Head of caudate nucleus (tissue), 42 donors: ENCODE results near the gene EIF2S3B.
"Not testable (repeated sequence)": the region's sequence is repeated elsewhere in the genome, so short reads cannot be mapped to it uniquely, and the experiment has no call there.

Experiments used
- DNase-seq, 42 donors: peaks; one replicate each; pipeline versions ENCODE4 v3.0.0 to v3.0.0-alpha.2; 2020 to 2021; ENCODE audit warnings: mixed read lengths in 7 of 42
- intact Hi-C: fragments of 100-400 bp; cut with DNase I; formaldehyde crosslinking; loops from one replicate; pipeline ENCODE4 v1.15.0; 2022

Gene EIF2S3B

DNA sequence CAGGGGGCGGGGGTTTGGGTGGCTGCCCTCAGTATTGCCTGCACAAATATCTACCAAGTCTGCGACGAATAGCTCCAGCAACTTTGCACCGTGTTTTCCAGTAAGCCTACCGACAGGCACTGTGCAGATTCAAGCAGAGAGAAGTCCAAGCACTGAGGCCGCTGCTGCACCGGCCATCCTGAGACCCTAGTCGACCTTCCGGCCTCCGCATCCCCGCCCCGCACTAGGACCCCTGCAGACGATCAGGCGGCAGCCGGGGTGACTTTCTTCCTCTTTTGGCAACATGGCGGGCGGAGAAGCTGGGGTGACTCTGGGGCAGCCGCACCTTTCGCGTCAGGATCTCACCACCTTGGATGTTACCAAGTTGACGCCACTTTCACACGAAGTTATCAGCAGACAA, at the start of gene EIF2S3B:
TSS of gene EIF2S3B (plus strand) at position 271 of the 400 bp plus-strand sequence. CDS start at position 284, 13 bp downstream.
- intact Hi-C loops, result no loop called here

DNA sequence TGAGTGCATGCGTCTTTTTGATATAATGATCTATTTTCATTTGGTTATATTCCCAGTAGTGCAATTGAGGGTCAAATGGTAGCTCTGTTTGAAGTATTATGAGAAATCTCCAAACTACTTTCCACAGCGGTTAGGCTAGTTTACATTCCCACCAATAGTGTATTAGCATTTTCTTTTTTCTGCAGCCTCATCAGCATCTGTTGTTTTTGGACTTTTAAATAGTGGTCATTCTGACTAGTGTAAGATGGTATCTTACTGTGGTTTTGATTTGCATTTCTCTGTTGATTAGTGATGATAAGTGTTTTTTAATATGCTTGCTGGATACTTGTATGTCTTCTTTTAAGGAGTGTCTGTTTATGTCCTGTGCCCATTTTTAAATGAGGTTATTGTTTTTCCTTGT, 48.8 kb upstream of the EIF2S3B start:
- intact Hi-C loops, result no loop called here
- DNase-seq, result no peak

More for the DNA sequence above, at the start of gene EIF2S3B:
- no peak for DNase-seq

DNA sequence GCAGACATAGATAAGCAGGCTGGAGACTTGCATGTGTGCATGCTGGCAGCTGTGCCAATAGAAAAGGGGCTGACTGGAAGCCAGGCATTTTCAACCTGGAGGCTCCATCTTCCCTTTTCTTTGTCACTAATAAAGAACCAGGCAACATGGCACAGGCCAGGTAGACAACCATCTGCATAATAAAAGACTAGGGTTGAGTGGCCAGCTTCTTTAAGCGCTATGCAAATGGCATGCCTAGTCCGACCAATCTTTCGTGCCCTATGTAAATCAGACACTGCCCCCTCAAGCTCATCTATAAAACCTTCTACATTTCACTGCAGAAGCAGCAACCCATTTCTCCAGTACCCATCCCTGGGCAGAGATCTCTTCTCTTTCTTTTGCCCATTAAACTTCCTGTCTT, 47.9 kb upstream of the EIF2S3B start:
- no peak for DNase-seq
- intact Hi-C loops, result no loop called here

DNA sequence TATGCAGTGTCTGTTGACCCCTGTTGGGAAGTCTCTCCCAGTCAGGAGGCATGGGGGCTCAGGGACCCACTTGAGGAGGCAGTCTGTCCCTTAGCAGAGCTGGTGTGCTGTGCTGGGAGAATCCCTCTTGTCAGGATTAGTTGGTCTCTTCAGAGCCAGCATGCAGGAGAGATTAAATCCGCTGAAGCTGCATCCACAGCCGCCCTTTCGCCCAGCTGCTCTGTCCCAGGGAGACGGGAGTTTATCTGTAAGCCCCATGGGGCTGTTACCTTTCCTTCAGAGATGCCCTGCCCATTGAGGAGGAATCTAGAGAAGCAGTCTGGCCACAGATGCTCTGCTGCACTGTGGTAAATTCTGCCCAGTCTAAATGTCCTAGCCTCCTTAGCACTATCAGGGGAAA, 39.4 kb upstream of the EIF2S3B start:
- no peak for DNase-seq
- intact Hi-C loops, result no loop called here

DNA sequence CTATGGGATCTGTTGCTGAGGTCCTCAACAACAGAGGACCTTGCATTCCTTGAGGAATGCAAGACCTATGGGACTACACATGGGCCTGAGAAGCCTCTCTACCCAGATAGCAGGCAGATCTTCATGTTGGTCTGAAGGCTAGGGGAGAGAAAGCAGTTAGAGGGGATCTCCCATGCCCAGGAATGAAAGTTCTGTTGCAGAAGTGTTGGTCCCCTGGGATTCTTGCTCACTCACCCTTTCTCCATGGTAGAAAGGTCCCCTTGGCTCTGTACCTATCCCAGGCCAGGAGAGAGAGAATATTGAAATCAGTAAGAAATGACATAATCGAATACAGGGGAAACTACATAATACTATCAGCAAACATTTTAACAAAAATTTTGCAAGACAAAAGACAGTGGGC, 36.0 kb upstream of the EIF2S3B start:
- DNase-seq, result no peak
- intact Hi-C loops, result no loop called here

DNA sequence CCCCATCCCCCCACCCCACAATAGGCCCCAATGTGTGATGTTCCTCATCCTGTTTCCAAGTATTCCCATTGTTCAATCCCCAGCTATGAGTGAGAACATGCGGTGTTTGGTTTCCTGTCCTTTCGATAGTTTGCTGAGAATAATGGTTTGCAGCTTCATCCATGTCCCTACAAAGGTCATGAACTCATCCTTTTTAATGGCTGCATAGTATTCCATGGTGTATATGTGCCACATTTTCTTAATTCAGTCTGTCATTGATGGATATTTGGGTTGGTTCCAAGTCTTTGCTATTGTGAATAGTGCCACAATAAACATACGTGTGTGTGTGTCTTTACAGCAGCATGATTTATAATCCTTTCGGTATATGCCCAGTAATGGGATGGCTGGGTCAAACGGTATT, 32.9 kb upstream of the EIF2S3B start:
- intact Hi-C loops, DNase-seq: not testable (repeated sequence)

DNA sequence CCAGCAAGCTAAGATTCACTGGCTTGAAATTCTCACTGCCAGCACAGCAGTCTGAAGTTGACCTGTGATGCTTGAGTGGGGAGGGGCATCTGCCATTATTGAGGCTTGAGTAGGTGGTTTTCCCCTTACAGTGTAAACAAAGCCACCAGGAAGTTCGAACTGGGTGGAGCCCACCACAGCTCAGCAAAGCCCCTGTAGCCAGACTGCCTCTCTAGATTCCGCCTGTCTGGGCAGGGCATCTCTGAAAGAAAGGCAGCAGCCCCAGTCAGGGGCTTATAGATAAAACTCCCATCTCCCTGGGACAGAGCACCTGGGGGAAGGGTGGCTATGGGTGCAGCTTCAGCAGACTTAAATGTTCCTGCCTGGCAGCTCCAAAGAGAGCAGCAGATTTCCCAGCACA, 23.8 kb upstream of the EIF2S3B start:
- intact Hi-C loops, DNase-seq: not testable (repeated sequence)

DNA sequence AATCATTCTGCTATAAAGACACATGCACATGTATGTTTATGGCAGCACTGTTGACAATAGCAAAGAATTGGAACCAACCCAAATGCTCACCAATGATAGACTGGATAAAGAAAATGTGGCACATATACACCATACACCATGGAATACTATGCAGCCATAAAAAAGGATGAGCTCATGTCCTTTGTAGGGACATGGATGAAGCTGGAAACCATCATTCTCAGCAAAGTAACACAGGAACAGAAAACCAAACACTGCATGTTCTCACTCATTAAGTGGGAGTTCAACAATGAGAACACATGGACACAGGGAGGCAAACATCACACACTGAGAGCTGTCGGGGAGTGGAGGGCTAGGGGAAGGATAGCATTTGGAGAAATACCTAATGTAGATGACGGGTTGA, 18.4 kb upstream of the EIF2S3B start:
- intact Hi-C loops, DNase-seq: not testable (repeated sequence)

DNA sequence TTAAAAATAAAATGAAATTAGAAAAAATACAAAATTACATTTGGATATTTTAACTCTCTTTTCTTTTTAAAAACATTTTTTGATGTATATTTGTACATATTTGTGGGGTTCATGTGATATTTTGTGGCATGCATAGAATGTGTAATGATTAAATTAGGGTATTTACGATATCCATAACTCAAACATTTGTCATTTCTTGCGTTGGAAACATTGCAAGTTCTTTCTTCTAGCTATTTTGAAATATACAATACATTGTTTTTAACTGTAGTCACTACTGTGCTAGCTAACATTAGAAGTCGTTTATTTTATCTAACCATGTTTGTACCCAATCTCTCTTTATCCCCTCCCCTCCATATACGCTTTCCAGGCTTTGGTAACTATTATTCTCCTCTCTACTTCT, 13.9 kb upstream of the EIF2S3B start:
- DNase-seq, result no peak
- intact Hi-C loops, result no loop called here

DNA sequence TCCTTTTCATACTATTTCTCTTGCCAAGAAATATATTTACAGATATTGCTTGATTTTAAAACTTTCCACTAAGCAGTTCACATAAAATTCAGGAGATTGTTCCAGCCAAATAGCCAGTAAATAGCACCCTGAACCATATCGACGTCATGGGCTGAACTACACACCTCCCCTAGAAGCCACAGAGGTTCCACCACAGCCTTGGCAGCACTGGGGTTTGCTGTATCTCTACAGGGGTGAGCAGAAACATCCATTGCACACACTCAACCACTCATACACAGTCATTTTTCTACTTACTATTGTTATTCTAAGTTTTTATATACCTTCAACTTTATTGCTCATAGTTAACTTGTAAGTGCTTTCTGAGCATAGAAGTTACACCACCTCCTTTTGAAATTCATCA, 8.1 kb upstream of the EIF2S3B start:
- intact Hi-C loops, result no loop called here
- DNase-seq, result no peak

DNA sequence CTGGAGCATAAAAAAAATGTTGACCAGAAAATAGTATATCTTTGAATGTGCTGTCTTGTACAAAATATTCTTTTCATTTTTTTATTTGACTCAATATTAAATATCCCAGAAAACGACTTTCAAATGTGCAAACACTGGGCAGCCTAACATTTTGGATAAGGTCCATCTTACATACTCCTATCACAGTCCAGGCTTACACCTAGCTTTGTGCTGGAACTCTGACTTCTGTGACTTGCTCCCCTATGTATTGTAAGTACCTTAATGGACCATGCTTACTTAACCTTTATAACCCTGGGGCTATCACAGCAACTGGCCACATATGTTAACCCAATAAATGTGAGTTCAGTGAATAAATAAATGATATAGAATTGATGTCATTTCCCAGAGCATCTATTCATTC, 7.6 kb upstream of the EIF2S3B start:
- DNase-seq, result no peak
- intact Hi-C loops, result no loop called here

DNA sequence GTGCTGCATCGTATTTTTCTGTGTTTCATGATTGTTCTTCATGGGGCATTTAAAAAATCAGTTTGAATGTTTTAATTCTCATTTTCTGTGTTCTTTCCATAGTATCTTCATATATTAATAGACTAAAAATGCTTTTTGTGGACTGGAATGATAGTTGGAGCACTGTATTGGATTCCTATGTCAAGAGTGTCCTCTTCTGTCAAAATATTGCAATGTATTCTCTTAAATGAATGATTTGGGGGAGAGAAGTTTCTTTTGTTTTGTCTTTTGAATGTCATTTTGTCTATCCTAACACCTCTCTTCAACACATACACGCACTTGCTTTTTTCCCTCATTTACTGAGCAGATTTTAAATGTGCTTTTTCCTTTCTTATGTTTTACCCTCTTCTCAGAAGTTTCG, 4.7 kb upstream of the EIF2S3B start:
- intact Hi-C loops, result no loop called here
- no peak for DNase-seq

DNA sequence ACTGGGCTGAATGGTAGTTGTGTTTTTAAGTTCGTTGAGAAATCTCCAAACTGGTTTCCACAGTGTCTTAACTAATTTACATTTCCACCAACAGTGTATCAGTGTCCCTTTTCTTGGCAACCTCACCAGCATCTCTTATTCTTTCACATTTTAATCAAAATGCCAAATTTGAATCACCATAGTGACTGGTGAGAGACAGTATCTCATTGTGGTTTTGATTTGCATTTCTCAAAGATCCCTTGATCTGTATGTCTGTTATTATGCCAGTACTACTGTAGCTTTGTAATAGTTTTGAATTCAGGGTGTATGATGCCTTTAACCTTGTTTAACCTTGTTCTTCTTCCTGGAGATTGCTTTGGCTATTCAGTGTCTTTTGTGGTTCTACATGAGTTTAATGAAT, 2.2 kb upstream of the EIF2S3B start:
- intact Hi-C loops, result no loop called here
- peak in 1 of 42 donors; percentile 10 for DNase-seq

DNA sequence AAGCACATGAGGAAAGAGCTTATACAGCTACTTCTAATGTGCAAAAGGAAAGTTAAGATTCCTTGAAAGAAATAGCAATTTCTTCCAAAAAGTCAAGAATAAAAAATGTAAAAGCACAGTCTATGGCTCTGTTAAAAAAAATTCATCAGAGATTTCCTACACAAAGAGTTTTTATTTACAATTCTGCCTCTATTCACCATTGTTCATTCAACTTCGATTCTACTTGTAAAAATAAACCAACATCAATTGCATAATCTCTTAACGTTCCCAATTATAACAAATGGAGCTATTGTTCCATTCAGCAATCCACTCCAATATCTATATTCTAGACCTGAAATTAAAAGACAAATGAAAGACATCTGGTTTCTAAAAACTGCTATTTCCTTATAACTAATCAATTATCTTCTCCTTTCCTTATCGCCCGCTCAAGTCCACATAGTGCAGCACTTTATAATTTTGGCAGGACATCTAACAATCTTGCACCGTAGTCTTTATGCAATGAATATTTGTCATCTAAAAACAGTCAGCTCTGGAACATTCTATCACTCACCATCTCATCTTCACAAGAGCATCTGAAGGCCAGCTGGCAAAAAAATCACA, 6.2 kb downstream of the EIF2S3B start:
- DNase-seq, result peak in 1 of 42 donors; percentile 12
- intact Hi-C loops, result no loop called here

DNA sequence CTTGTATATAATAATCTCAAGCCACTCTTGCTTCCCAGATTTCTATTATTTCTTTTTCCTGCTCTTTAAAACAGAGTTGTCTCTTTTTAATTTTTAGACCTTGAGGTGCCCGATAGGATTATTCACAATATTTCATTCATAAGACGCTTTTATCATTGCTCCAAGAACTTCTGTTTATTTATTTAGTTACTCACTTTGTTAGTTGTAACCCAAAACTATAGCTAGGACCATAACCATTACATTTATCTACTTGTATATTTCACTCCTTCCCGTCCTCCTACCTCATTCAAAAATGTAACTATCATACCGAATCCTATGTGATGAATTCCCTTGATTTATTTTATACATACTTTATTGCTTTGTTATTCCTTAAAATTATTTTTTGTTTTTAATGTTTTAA, 7.1 kb downstream of the EIF2S3B start:
- intact Hi-C loops, result no loop called here
- DNase-seq, result no peak

DNA sequence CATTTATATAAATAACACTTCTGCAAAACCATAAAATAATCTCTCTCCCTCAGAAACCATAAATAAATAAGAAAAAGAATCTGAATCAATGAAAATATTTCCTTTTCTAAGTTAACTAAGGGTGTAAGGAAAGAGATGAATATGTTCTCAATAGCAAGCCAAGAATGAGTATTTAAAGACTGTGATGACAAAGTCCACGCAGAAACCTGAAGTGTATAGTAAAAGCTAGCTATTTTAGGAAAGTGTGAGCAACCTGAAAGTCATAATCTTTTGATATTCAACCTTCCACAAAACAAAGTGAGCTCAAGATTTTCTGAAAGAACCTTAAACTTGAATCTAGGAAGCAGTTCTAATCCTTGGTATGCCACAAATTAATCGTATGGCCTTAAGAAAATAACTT, 15.9 kb downstream of the EIF2S3B start:
- DNase-seq, result no peak
- intact Hi-C loops, result no loop called here

DNA sequence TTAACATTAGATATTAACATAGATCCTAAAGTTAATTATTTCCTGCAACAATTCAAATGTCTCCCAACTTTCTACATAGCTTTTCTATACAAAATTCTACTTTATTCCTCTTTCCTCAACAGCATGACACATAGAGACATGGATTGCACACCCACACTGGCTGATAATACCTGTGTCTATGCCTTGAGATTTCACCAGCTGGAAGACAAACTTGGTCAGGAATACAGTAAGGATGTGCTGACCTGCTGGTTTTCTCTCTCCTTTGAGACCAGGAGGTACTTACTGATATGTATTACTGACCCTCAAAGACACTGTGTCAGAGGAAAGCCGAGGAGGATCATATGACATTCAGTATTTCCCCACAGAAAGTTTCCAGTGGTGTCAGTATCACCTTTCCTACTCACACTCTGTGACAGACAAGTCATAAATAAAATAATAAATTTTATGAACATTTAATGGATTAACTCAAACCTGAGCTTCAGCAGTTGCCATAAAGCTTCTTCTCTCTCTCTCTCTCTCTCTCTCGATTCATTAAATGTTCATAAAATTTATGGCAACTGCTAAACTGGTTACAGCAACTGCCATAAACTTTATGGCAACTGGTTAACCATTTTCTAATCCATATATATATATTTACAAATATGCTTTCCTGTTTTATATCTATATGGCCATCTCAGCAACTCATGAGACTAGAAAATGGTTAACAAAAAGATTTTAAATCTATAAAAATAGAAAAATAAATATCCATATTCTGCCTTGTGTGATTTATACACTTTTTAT, 22.7 kb downstream of the EIF2S3B start:
- intact Hi-C loops, result no loop called here
- no peak for DNase-seq

DNA sequence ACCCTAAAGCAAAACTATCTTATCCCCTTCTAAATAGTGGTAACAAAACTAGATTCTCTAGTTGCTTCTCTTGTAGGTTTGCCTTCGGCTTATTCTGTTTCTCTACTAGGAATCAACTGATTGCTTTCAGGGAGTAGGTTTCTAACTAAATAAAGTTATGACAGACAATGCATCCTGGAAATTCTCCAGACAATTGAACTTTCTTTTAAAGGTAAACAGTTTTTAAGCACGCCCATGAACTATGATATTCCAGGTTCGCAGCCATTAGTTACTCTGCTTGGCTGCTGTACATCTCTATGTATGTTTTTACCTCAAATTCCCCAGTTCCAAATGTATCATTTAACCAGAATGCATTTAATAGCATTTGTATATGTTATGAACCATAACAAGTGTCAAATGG, 23.9 kb downstream of the EIF2S3B start:
- intact Hi-C loops, result no loop called here
- no peak for DNase-seq

DNA sequence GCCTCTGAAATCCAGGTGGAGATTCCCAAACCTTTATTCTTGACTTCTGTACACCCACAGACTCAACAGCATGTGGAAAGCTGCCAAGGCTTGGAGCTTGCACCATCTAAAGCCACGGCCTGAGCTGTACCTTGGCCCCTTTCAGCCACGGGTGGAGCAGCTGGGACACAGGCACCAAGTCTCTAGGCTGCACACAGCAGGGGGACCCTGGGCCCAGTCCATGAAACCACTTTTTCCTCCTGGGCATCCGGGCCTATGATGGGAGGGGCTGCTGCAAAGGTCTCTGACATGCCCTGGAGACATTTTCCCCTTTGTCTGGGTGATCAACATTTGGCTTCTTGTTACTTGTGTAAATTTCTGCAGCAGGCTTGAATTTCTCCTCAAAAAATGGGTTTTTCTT, 32.0 kb downstream of the EIF2S3B start:
- no peak for DNase-seq
- intact Hi-C loops, result no loop called here

DNA sequence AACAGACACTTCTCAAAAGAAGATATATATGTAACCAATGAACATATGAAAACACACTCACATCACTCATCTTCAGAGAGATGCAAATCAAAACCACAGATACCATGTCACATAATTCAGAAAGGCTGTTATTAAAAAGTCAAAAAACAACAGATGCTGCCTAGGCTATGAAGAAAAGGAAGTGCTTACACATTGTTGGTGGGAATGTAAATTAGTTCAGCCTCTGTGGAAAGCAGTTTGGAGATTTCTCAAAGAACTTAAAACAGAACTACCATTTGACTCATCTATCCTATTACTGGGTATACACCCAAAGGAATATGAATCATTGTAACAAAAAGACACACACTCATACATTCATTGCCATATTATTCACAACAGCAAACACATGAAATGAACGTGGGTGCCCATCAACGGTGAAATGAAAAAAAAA, 35.1 kb downstream of the EIF2S3B start:
- no peak for DNase-seq
- intact Hi-C loops, result no loop called here

DNA sequence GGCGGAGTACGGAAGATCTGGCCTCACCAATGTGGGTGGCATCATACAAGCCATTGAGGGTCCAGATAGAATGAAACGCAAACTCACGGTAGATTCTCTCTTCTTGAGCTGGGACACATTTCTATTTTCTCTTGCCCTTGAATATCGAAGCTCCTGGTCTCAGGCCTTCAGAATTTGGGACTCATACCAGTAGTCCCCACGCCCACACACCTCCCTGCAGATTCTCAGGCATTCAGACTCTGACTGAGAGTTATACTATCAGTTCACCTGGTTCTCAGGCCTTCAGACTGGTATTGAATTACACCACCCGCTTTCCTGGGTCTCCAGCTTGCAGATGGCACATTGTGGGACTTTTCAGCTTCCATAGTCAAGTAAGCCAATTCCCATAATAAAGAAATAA, 37.8 kb downstream of the EIF2S3B start:
- DNase-seq, result no peak
- intact Hi-C loops, result no loop called here
